Stimulated activated naive CD8-positive, alpha-beta T cell treated with anti-CD3 and anti-CD28 coated beads, Interleukin-15, amount 100 ng/mL, for 72 hours (primary cell): ENCODE data around the gene NUP50.
A peak's percentile ranks its signal among the peaks of the same experiment; 100 is the strongest.
"Not testable (repeated sequence)": the region's sequence is repeated elsewhere in the genome, so short reads cannot be mapped to it uniquely, and the experiment has no call there.

Experiments
- ATAC-seq: fragments of 150-1000 bp; cut with Tn5 transposase; 2 replicates; pipeline ENCODE4 v1.10.0; 2021; ENCODE audit warnings: mild to moderate bottlenecking, moderate library complexity
- DNase-seq, 2 donors: peaks; one replicate each; pipeline ENCODE4 v3.0.0; 2021 to 2022
- H3K27ac Mint-ChIP-seq, 2 donors: one replicate each; pipeline ENCODE4 v1.8.0; 2022; ENCODE audit warnings: mild to moderate bottlenecking in 2 of 2, mixed read lengths in 2 of 2, moderate library complexity in 2 of 2
- H3K27me3 Mint-ChIP-seq: one replicate; pipeline ENCODE4 v1.8.0; 2022; ENCODE audit warnings: mixed read lengths
- H3K4me1 Mint-ChIP-seq: one replicate; pipeline ENCODE4 v1.8.0; 2022; ENCODE audit warnings: mild to moderate bottlenecking, mixed read lengths
- H3K4me3 Mint-ChIP-seq, 2 donors: one replicate each; pipeline ENCODE4 v1.8.0; 2022; ENCODE audit warnings: mild to moderate bottlenecking in 2 of 2, mixed read lengths in 2 of 2, moderate library complexity in 1 of 2
- H3K9me3 Mint-ChIP-seq, 2 donors: one replicate each; pipeline ENCODE4 v1.8.0; 2022; ENCODE audit warnings: mixed read lengths in 2 of 2

Gene NUP50

DNA sequence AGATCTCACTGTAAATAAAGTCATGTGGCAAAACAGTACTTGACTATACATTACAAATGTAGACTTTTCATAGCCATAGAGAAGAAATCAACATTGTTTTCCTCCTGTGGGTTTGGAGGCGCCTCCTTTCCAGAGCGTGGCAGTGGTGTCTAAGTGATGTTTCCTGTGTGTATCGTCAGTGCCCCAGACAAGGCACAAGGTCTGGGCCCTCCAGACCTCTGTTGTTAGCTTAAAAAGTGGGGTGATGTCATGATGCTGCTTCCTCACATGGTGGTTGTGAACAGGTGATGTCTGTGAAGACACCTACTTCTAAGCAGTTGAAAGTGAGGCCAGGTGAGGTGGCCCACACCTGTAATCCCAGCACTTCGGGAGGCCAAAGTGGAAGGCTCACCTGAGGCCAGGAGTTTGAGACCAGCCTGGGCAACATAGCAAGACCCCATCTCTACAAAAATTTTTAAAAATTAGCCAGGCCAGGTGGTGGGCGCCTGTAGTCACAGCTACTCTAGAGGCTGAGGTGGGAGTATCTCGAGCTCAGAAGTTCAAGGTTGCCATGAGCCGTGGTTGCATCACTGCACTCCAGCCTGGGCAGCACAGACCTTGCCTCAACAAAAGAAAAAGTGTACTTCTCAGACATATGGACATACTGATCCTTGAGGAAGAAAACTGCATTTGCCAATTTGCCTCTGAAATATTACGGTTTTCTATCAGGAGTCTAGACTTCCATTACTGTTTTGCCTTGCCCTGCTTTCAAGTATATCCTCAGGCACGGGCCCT lies 15.7 kb downstream of the NUP50 start:
- Mint-ChIP-seq H3K27me3 (no peaks in the 10 kb centered on the region), H3K27ac (peak overlapping the region; percentile 13 to 59), H3K9me3 (no peaks in the 10 kb centered on the region), H3K4me1 (peaks cover 77% of the 10 kb centered on the region), H3K4me3 (no peak overlapping the region)
- ATAC-seq (peak; percentile 61), DNase-seq (no peak)

DNA sequence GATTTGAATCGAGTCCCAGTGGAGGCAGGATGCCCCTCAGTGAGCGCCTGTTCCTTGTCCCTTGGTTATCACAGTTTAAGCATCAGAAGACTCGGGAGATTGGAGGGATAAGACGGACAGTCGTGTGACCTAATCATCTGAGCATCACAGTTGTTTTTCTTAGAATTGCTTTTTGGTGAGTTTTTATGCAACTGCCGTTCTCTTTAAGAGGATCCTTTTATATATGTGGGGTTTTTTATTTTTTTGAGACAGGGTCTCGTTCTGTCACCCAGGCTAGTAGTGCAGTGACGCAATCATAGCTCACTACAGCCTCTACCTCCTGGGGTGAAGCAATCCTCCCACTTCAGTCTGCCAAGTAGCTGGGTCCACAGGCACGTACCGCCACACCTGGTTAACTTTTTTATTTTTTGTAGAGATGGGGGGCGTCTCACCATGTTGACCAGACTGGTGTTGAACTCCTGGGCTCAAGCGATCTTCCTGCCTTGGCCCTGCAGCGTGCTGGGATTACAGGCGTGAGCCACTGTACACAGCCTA lies 16.5 kb downstream of the NUP50 start:
- ATAC-seq (no peak), DNase-seq (no peak)
- Mint-ChIP-seq H3K27me3 (no peaks in the 10 kb centered on the region), H3K4me1 (peaks cover 73% of the 10 kb centered on the region), H3K9me3 (no peaks in the 10 kb centered on the region), H3K4me3 (no peak overlapping the region), H3K27ac (peak overlapping the region; percentile 8 to 71)

DNA sequence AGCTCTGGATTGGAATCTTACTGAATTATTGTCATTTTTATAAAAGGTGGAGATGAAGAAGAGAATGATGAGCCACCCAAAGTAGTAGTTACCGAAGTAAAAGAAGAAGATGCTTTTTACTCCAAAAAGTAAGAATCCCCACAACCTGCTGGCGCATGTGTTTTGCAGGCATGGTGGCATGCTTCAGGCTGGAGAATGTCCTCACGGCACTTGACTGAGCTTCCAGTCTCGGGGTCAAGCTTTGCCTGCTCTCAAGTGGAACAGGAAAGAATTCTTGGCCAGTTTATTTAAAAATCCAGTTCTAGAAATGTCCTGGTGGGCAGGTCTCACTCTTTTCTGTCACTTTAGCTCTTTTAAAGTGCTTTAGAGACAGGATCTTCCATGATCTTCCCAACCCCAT lies 17.5 kb downstream of the NUP50 start:
- DNase-seq (no peak), ATAC-seq (no peak)
- Mint-ChIP-seq H3K4me1 (peaks cover 77% of the 10 kb centered on the region), H3K27me3 (no peaks in the 10 kb centered on the region), H3K4me3 (no peak overlapping the region), H3K9me3 (no peaks in the 10 kb centered on the region), H3K27ac (peak overlapping the region in 1 of 2 donors; percentile 78)

DNA sequence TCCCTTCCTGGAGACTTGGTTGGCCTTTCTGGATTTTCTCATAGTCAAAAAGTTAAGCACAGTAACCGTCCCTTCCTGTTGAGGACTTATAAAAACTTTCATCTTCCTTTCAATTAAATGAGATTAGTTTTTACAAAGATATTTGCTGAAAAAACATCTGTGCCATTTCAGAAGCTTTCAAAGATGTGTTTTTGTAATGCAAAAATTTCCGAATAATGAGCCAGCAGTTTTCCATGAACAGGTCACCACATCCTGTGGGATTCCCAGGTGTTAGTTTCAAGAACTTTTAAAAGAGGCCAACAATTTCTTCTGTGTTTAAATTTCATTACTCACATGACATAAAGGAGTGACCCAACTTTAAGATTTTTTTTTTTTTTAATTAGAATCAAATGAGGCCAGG lies 18.0 kb downstream of the NUP50 start:
- Mint-ChIP-seq H3K4me3 (no peak overlapping the region), H3K27me3 (no peaks in the 10 kb centered on the region), H3K9me3 (no peaks in the 10 kb centered on the region), H3K27ac (peak overlapping the region in 1 of 2 donors; percentile 78), H3K4me1 (peaks cover 72% of the 10 kb centered on the region)
- no peak for ATAC-seq
- DNase-seq, result no peak

DNA sequence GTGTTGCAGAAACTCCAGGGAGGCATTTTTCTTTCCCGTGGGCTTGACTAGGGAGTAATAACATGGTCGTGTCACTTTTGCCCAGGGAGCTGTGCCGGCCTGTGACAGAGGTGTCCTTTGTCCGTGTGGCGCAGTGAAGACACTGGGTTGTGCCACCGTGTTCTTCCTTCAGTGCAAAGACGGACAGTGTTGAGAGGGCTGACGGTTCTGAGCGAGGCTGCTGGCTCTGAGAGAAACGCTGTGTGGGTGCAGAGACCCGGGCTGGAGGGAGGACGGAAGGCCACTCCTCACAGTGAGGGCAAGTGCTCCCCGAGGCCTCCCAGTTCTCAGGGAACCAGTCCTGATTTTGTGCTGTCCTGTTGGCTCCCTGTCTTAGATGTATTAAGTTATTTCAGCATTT lies 20.2 kb downstream of the NUP50 start:
- H3K4me3 Mint-ChIP-seq, result no peak overlapping the region
- no peaks in the 10 kb centered on the region for H3K9me3 Mint-ChIP-seq
- H3K27ac Mint-ChIP-seq, result peak overlapping the region in 1 of 2 donors; percentile 23

DNA sequence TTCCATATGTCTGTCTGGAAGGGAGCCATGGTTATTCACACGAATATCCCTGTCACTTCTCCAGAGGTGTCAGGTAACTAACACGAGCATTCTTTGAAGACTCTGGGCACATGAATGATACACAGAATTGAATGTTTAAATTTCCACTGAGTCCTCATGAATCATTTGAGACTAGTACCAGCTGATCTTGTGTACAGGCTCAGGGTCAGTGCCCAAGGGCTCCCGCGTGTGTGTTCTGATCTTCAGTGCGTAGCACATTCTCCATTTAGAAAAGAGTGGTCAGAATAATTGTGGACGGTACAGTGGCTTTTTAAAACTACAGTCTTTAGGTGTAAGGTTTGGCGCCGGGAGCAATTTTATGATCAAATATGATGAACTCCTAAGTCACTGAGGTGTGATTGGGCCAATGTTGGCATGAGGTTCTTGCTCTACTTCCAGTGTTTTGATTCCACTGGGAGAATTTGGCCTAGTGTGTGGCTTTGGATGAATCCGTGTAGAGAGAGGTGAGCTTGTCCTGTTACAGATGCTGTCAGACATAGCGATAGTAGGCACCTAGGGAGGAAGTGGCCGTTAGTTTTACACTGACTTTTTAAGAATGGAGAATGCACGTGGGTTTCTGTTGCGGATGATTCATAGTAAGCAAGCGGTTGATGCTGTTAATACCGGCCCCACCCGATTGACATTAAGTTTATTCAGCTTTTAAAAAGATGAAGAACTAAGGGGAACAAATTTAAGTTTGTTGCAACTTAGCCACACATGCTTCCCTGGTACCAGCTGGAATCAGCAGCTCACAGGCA lies 22.2 kb downstream of the NUP50 start:
- ATAC-seq, result peak; percentile 64
- Mint-ChIP-seq H3K27ac (peak overlapping the region; percentile 13 to 55), H3K4me1 (peaks cover 31% of the 10 kb centered on the region)

More for the DNA sequence above, 20.2 kb downstream of the NUP50 start:
- DNase-seq (no peak), ATAC-seq (no peak)
- Mint-ChIP-seq H3K4me1 (peaks cover 50% of the 10 kb centered on the region), H3K27me3 (no peaks in the 10 kb centered on the region)

DNA sequence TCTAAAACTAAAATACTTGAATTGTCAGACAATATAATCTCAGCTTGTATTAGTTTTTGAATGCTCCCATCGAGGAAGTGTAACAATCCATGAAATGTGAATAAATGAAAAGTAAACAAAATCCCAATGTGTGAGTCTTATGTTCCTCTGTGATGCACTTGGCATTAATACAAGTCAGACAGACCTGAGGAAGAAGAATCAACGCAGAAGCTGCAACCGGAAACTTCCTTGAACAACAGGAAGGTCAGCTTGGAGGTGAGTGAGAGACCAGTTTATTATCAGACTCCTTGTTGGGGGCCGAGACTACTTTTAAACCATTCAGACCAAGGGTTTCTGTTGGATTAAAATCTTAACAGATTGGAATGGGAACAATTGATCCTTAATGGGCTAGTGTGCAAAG lies 24.2 kb downstream of the NUP50 start:
- Mint-ChIP-seq H3K9me3 (no peaks in the 10 kb centered on the region), H3K27ac (peak overlapping the region in 1 of 2 donors; percentile 17), H3K4me3 (no peak overlapping the region), H3K4me1 (peaks cover 22% of the 10 kb centered on the region), H3K27me3 (no peaks in the 10 kb centered on the region)
- DNase-seq (no peak), ATAC-seq (no peak)

More for the DNA sequence above, 22.2 kb downstream of the NUP50 start:
- H3K27me3 Mint-ChIP-seq, result no peaks in the 10 kb centered on the region
- no peak overlapping the region for H3K4me3 Mint-ChIP-seq
- DNase-seq, result no peak
- H3K9me3 Mint-ChIP-seq, result no peaks in the 10 kb centered on the region

DNA sequence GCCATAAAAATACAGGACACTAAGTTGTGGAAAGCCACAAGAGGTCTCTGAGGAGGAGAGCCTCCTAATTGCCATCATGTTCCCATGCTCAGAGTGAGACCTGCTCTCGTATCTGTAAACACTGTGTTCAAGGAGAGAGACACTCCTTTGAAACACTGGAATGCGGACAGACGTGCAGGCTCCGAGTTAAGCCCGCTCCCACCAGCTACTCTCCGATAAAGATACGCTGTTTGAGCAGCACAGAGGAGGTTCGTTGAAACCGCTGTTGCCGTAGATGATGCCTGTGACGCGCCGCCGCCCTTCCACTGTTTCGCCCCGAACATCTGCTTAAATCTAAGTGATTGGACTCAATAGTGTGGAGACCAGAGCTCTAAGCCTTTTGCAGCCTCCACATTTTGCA lies 25.1 kb downstream of the NUP50 start:
- no peak overlapping the region for H3K4me3 Mint-ChIP-seq

DNA sequence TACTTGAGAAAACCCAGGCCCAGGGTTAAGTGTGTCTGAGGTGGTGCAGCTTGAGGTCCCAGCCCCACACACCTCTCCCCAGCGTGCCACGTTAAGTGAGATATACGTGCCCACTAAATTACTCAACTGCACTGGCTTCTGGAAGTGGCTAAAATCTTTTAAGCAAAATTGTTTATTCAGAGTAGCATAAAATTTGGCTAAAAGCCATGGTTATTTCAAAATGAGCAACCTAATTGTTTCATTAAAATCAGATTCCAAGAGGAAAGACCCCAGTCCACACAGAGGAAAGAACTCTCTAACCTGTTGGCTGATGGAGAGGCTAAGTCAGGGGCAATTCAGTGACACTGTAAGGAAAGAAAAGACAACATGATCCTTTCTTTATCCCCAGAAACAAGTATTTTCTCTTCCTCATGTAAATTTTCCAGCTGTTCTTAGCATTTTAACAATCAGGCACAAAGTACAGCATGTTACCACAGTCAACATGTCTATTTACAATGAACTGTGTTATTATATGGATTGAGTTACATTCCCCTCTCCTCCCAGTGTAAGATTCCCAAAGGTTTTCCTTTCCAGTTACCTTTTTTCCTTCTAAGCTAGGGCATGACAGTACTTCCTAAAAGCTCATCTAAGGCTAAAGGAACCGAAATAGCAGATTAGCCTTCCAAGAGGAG lies 26.6 kb downstream of the NUP50 start:
- Mint-ChIP-seq H3K9me3 (no peaks in the 10 kb centered on the region), H3K4me3 (no peak overlapping the region), H3K27ac (no peak overlapping the region), H3K27me3 (no peaks in the 10 kb centered on the region), H3K4me1 (peaks cover 10% of the 10 kb centered on the region)
- ATAC-seq (no peak), DNase-seq (no peak)

More for the DNA sequence above, 25.1 kb downstream of the NUP50 start:
- Mint-ChIP-seq H3K27me3 (no peaks in the 10 kb centered on the region), H3K27ac (peak overlapping the region in 1 of 2 donors; percentile 31), H3K4me1 (peaks cover 18% of the 10 kb centered on the region), H3K9me3 (no peaks in the 10 kb centered on the region)
- no peak for ATAC-seq
- no peak for DNase-seq

DNA sequence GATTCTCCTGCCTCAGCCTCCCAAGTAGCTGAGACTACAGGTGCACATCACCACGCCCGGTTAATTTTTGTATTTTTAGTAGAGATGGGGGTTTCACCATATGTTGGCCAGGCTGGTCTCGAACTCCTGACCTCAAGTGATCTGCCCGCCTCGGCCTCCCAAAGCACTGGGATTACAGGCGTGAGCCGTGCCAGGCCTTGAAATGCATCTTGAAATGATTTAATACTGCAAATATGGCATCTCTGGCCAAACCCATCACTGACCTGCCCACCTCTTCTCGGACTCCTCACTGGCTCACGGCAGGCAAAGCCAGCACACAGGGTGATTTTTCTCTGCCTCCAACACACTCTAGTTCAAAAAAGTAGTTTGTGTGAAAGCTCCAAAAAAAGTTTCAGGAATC lies 28.0 kb downstream of the NUP50 start:
- not testable (repeated sequence) for H3K9me3 Mint-ChIP-seq, H3K4me3 Mint-ChIP-seq, ATAC-seq, DNase-seq, H3K4me1 Mint-ChIP-seq, H3K27me3 Mint-ChIP-seq
- peak overlapping the region in 1 of 2 donors; percentile 34 for H3K27ac Mint-ChIP-seq

DNA sequence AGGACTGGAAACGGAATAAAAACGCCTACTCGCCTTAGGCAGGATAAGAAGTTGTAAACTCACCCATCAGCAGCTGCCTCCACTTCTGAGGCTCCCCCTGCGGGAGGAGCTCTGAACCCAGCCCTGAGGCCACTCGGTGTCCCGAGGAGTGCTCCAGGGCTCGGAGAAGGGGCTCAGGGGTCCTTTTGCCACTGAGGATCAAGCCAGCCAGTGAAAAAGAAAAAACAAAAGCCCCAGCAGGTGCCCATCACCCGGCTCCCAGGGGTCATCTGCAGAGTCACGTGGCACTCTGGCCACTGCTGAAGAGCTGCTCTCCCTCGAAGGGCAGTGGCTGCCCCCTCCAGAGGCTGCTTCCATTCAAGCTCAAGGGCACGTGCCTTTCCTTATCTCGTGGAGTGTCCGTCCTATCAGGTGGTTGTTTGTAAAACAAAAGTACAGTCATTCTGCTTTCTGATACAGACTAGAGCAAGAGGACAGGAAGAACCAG lies 29.0 kb downstream of the NUP50 start:
- no peak for DNase-seq
- no peak for ATAC-seq
- Mint-ChIP-seq H3K27ac (peak overlapping the region in 1 of 2 donors; percentile 12), H3K9me3 (no peaks in the 10 kb centered on the region), H3K4me3 (no peak overlapping the region), H3K27me3 (no peaks in the 10 kb centered on the region), H3K4me1 (no peaks in the 10 kb centered on the region)

DNA sequence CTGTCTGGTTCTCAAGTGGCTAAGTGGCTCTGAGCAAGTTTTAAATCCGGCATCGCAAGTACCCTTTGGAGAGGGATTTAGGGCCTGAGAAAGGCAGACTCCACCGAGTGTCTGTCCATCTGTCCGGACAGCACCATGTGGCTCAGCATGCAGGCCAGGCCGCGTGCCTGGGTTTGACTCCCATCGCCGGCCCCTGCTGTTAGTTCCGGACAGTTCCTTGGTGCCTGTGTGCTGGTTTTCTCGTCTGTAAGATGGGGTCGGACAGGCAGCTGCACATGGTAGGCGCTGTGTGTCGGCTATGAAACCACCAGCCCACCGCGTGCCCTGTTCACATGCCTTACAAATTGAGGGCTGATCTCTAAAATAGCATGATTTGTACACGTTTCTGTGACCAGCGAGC lies 31.0 kb downstream of the NUP50 start:
- Mint-ChIP-seq H3K4me1 (no peaks in the 10 kb centered on the region), H3K9me3 (no peaks in the 10 kb centered on the region), H3K27ac (no peak overlapping the region)

DNA sequence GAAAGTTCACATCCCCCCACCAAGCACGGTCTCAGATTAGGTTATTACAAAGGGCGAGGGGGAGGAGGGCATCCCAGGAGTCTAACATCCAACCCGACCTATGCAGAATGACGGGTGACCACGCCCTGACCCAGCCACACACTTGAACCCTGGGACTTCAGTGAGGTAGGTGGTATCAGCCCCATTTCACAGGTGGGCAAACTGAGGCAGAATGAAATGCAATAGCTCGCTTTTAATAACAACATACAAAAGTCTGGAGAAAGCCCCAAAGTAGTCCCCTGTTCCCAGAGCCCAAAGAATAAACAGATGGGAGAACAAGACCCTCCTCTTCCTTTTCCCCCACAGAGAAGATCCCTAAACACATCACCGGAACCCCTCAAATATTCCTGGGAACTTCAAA lies 31.9 kb downstream of the NUP50 start:
- Mint-ChIP-seq H3K4me3 (no peak overlapping the region), H3K4me1 (no peaks in the 10 kb centered on the region), H3K27ac (no peak overlapping the region), H3K27me3 (no peaks in the 10 kb centered on the region), H3K9me3 (no peaks in the 10 kb centered on the region)
- DNase-seq, result no peak
- no peak for ATAC-seq

More for the DNA sequence above, 31.0 kb downstream of the NUP50 start:
- Mint-ChIP-seq H3K27me3 (no peaks in the 10 kb centered on the region), H3K4me3 (no peak overlapping the region)
- DNase-seq (no peak), ATAC-seq (no peak)

DNA sequence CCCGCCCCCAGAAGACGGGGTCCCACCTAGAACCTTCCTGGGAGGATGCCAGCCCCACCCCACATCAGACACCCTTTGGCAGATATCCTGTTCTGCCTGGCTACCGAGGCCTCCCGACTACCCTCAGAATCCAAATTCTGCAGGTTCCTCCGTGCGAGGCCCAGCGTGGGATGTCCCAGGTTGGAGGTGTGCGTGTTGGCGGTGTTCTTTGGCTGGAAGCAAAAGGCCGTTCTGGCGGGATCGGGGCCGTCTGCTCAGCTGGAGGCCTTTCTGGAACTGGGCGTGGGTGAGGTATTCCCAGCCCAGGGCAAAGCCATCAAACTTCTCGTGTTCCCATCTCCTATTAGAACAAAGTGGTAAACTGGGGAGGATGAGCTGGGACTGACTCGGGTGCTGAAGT lies 32.6 kb downstream of the NUP50 start:
- ATAC-seq (no peak), DNase-seq (no peak)
- Mint-ChIP-seq H3K27ac (no peak overlapping the region), H3K9me3 (no peaks in the 10 kb centered on the region), H3K4me1 (no peaks in the 10 kb centered on the region), H3K27me3 (no peaks in the 10 kb centered on the region), H3K4me3 (no peak overlapping the region)

DNA sequence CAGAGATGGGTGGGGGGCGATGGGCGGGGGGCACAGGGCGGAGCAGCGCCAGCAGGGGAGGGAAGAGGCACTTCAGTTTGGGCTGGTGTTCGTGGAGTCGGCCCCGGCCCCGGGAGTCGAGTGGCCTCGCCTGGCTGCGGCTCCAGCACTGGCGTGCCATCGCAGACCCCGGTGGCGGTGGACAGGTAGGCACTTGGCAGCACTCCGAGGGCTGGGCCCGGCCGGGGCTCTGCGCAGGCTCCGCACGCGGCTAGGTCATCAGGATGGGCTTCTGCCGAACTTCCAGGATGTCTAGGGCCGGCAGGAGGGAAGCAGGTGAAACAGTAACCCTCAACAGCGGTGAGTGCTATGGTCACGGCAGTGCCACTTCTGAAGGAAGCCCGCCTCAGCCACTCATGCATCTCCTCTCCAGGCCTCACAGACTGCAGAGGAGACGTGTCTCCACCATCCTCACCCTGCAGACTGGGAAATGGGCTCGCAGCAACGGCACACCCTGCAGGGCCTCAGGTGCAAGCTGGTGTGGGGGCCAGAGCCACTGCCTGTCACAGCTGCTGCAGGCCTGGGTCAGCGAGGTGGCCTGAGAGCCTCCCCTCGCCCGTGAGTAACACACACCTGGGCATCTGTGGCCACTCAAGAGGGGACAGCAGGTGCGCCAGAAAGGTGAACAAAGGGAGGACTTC lies 33.3 kb downstream of the NUP50 start:
- no peak overlapping the region for H3K4me3 Mint-ChIP-seq
- H3K27ac Mint-ChIP-seq, result peak overlapping the region in 1 of 2 donors; percentile 42
- no peaks in the 10 kb centered on the region for H3K4me1 Mint-ChIP-seq
- H3K27me3 Mint-ChIP-seq, result no peaks in the 10 kb centered on the region
- DNase-seq (no peak), ATAC-seq (no peak)
- no peaks in the 10 kb centered on the region for H3K9me3 Mint-ChIP-seq
